ENCODE measurements around the gene GAMT.

Gene GAMT

DNA sequence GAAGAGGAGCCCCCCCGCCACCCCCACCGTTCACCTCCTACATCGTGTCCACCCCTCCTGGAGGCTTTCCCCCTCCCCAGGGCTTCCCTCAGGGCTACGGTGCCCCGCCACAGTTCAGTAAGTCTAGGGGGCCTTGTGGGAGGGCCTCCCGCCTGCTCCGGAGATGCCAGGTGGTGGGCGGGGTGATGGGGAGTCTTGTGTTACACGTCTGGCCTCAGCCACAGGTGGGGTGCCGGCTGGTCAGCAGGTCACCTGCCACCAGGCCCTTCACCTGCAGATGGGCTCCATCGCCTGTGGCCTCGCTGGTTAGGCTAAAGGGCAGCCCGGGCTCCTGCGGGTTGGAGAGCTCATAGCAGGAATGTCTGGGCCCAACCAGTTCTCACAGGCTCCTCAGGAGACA is 28.9 kb upstream of the GAMT start:
- H3K27ac ChIP-seq (ENCODE audit: low read depth, low read length), result no peak overlapping the region
- no peaks in the 10 kb centered on the region for H3K79me1 ChIP-seq (ENCODE audit: low read length)
- no peak overlapping the region for H3K4me3 ChIP-seq (ENCODE audit: low read depth, low read length)
- H3K23ac ChIP-seq (ENCODE audit: low read length), result no peak overlapping the region
- H3K4me2 ChIP-seq (ENCODE audit: low read length), result no peak overlapping the region
- no peak overlapping the region for H4K8ac ChIP-seq (ENCODE audit: low read depth, low read length)
- no peak overlapping the region for H2BK12ac ChIP-seq (ENCODE audit: low read length)
- H2AK5ac ChIP-seq (ENCODE audit: low read length), result no peak overlapping the region
- H3K14ac ChIP-seq (ENCODE audit: low read length), result no peak overlapping the region
- no peak overlapping the region for H3K4ac ChIP-seq (ENCODE audit: low read depth, low read length)
- H3K4me1 ChIP-seq (ENCODE audit: control insufficient read depth in 1 of 2, insufficient read depth in 2 of 2, low read length in 2 of 2), result peaks cover 6 to 9% of the 10 kb centered on the region in 2 experiments
- no peak overlapping the region for H2BK5ac ChIP-seq (ENCODE audit: low read depth, low read length, poor library complexity)
- no peak overlapping the region for H4K12ac ChIP-seq (ENCODE audit: low read depth, low read length)
- no peaks in the 10 kb centered on the region for H3K9me3 ChIP-seq (ENCODE audit: insufficient read depth, low read depth, low read length)
- no peak overlapping the region for H2BK120ac ChIP-seq (ENCODE audit: insufficient read depth, low read length, poor library complexity)
- no peak overlapping the region for H4K91ac ChIP-seq (ENCODE audit: low read depth, low read length)
- peak; percentile 46 to 60 for DNase-seq
- H3K79me2 ChIP-seq (ENCODE audit: control insufficient read depth, insufficient read depth, low read length, poor library complexity), result no peaks in the 10 kb centered on the region
- H3K36me3 ChIP-seq (ENCODE audit: control insufficient read depth in 1 of 2, insufficient read depth in 2 of 2, low read length in 2 of 2), result peaks cover 80 to 83% of the 10 kb centered on the region in 2 experiments
- no peak overlapping the region for H3K9ac ChIP-seq (ENCODE audit: low read length)
- H3K18ac ChIP-seq (ENCODE audit: low read length), result no peak overlapping the region
- no CpG with 5 or more reads among the region's 14 CpGs for WGBS (ENCODE audit: extremely low coverage, insufficient coverage, insufficient read length)
- no peaks in the 10 kb centered on the region for H3K27me3 ChIP-seq (ENCODE audit: insufficient read depth, low read length)
- H2AFZ ChIP-seq (ENCODE audit: insufficient read depth, low read length, poor library complexity), result no peak overlapping the region

GRCh38 chr19:1429750-1430149 is 28.4 kb upstream of the GAMT start:
- Histone ChIP-seq H2BK12ac (ENCODE audit: low read length) (no peak overlapping the region), H2BK5ac (ENCODE audit: low read depth, low read length, poor library complexity) (no peak overlapping the region), H3K79me1 (ENCODE audit: low read length) (no peaks in the 10 kb centered on the region), H4K91ac (ENCODE audit: low read depth, low read length) (no peak overlapping the region), H3K4me1 (ENCODE audit: control insufficient read depth in 1 of 2, insufficient read depth in 2 of 2, low read length in 2 of 2) (peaks cover 9% of the 10 kb centered on the region in 2 experiments), H2AK5ac (ENCODE audit: low read length) (no peak overlapping the region), H3K23ac (ENCODE audit: low read length) (no peak overlapping the region), H3K27ac (ENCODE audit: low read depth, low read length) (no peak overlapping the region), H3K79me2 (ENCODE audit: control insufficient read depth, insufficient read depth, low read length, poor library complexity) (no peaks in the 10 kb centered on the region), H3K9me3 (ENCODE audit: insufficient read depth, low read depth, low read length) (no peaks in the 10 kb centered on the region), H3K4ac (ENCODE audit: low read depth, low read length) (no peak overlapping the region), H3K18ac (ENCODE audit: low read length) (no peak overlapping the region), H2BK120ac (ENCODE audit: insufficient read depth, low read length, poor library complexity) (no peak overlapping the region), H4K12ac (ENCODE audit: low read depth, low read length) (no peak overlapping the region), H2AFZ (ENCODE audit: insufficient read depth, low read length, poor library complexity) (no peak overlapping the region), H3K9ac (ENCODE audit: low read length) (no peak overlapping the region), H3K4me2 (ENCODE audit: low read length) (no peak overlapping the region), H4K8ac (ENCODE audit: low read depth, low read length) (no peak overlapping the region), H3K14ac (ENCODE audit: low read length) (no peak overlapping the region), H3K27me3 (ENCODE audit: insufficient read depth, low read length) (no peaks in the 10 kb centered on the region), H3K36me3 (ENCODE audit: control insufficient read depth in 1 of 2, insufficient read depth in 2 of 2, low read length in 2 of 2) (peaks cover 83 to 87% of the 10 kb centered on the region in 2 experiments), H3K4me3 (ENCODE audit: low read depth, low read length) (no peak overlapping the region)
- no CpG with 5 or more reads among the region's 14 CpGs for WGBS (ENCODE audit: extremely low coverage, insufficient coverage, insufficient read length)
- DNase-seq, result no peak

DNA sequence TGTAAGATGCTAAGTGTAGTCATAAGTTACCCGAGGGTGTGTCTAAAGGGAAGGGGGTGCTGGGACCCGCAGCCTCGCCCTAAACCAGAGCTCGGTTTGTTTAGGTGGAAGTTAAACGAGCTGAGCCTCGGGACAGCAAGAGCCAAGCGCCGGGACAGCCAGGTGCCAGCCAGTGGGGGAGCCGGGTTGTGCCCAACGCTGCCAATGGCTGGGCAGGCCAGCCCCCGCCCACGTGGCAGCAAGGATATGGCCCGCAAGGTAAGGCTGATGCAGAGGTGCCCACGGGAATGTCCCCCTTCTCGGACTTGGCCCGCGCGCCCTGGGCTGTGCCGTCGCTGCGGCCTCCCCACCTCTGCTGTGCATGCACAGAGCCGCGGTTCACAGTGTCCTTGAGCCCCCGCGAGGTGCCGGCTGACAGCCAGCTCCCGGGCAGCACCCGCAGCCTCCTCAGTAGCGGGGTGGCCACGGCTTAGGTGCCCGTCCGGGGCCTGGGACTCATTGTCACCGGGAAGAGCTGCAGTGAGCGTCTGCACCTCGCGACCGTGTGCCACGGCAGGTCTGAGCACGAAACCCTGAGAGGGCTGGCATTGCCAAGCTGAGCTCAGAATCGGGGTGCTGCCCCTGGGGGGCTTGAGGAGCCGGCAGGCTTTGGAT is 27.5 kb upstream of the GAMT start:
- WGBS (ENCODE audit: extremely low coverage, insufficient coverage, insufficient read length), result no CpG with 5 or more reads among the region's 41 CpGs
- Histone ChIP-seq H4K12ac (ENCODE audit: low read depth, low read length) (no peak overlapping the region), H3K36me3 (ENCODE audit: control insufficient read depth in 1 of 2, insufficient read depth in 2 of 2, low read length in 2 of 2) (peaks cover 81 to 85% of the 10 kb centered on the region in 2 experiments), H4K8ac (ENCODE audit: low read depth, low read length) (no peak overlapping the region), H3K27ac (ENCODE audit: low read depth, low read length) (no peak overlapping the region), H3K18ac (ENCODE audit: low read length) (no peak overlapping the region), H3K27me3 (ENCODE audit: insufficient read depth, low read length) (no peaks in the 10 kb centered on the region), H3K9me3 (ENCODE audit: insufficient read depth, low read depth, low read length) (no peaks in the 10 kb centered on the region), H4K91ac (ENCODE audit: low read depth, low read length) (no peak overlapping the region), H3K79me2 (ENCODE audit: control insufficient read depth, insufficient read depth, low read length, poor library complexity) (no peaks in the 10 kb centered on the region), H3K9ac (ENCODE audit: low read length) (no peak overlapping the region), H3K23ac (ENCODE audit: low read length) (no peak overlapping the region), H3K4ac (ENCODE audit: low read depth, low read length) (no peak overlapping the region), H3K4me1 (ENCODE audit: control insufficient read depth in 1 of 2, insufficient read depth in 2 of 2, low read length in 2 of 2) (peaks cover 9 to 14% of the 10 kb centered on the region in 2 experiments), H2BK12ac (ENCODE audit: low read length) (no peak overlapping the region), H3K4me3 (ENCODE audit: low read depth, low read length) (no peak overlapping the region), H3K14ac (ENCODE audit: low read length) (no peak overlapping the region), H3K4me2 (ENCODE audit: low read length) (no peak overlapping the region), H2BK5ac (ENCODE audit: low read depth, low read length, poor library complexity) (no peak overlapping the region), H2BK120ac (ENCODE audit: insufficient read depth, low read length, poor library complexity) (no peak overlapping the region), H2AFZ (ENCODE audit: insufficient read depth, low read length, poor library complexity) (no peak overlapping the region), H3K79me1 (ENCODE audit: low read length) (no peaks in the 10 kb centered on the region), H2AK5ac (ENCODE audit: low read length) (no peak overlapping the region)
- DNase-seq, result no peak

DNA sequence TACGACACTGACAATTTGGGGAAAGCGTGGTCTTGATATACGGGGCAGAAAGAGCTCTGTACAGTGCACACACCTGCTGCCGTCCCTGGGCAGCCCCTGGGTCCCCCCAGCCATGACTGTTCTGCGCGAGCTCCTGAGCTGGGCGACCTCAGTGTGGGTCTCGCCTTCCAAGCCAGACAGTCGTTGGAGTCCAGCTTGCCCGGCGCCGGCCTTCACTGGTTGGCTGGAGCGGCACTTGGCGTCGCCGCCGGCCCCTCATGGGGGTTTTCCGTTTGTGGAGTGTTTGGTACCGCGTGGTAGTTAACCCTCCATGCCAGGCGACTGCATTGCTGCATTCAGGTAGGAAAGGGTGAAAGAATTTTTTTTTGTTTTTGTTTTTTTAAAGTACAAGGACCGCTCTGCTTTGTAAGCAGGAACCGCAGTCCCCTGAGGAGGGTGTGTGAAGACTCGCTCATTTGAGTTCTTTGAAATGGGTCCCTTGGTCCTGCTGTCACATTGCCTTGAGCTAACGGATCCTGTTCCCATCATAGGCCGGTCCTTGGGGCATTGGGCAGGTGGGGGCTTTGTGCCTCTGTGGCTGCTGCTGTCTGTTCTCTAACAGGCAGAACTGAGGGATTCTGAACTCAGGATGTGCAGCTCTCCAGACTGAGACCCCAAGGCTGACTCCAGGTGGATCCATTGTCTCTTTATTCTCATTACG is 26.0 kb upstream of the GAMT start:
- Histone ChIP-seq H3K79me2 (ENCODE audit: control insufficient read depth, insufficient read depth, low read length, poor library complexity) (no peaks in the 10 kb centered on the region), H3K18ac (ENCODE audit: low read length) (no peak overlapping the region), H3K9me3 (ENCODE audit: insufficient read depth, low read depth, low read length) (peaks cover 2% of the 10 kb centered on the region), H3K14ac (ENCODE audit: low read length) (no peak overlapping the region), H3K4me1 (ENCODE audit: control insufficient read depth in 1 of 2, insufficient read depth in 2 of 2, low read length in 2 of 2) (peaks cover 9 to 14% of the 10 kb centered on the region in 2 experiments), H4K91ac (ENCODE audit: low read depth, low read length) (no peak overlapping the region), H2AK5ac (ENCODE audit: low read length) (no peak overlapping the region), H4K12ac (ENCODE audit: low read depth, low read length) (no peak overlapping the region), H3K27me3 (ENCODE audit: insufficient read depth, low read length) (no peaks in the 10 kb centered on the region), H2BK12ac (ENCODE audit: low read length) (no peak overlapping the region), H3K36me3 (ENCODE audit: control insufficient read depth in 1 of 2, insufficient read depth in 2 of 2, low read length in 2 of 2) (peaks cover 79 to 83% of the 10 kb centered on the region in 2 experiments), H3K4me3 (ENCODE audit: low read depth, low read length) (no peak overlapping the region), H2BK120ac (ENCODE audit: insufficient read depth, low read length, poor library complexity) (no peak overlapping the region), H3K9ac (ENCODE audit: low read length) (no peak overlapping the region), H3K79me1 (ENCODE audit: low read length) (no peaks in the 10 kb centered on the region), H3K23ac (ENCODE audit: low read length) (no peak overlapping the region), H4K8ac (ENCODE audit: low read depth, low read length) (no peak overlapping the region), H2AFZ (ENCODE audit: insufficient read depth, low read length, poor library complexity) (no peak overlapping the region), H3K4me2 (ENCODE audit: low read length) (no peak overlapping the region), H3K27ac (ENCODE audit: low read depth, low read length) (no peak overlapping the region), H2BK5ac (ENCODE audit: low read depth, low read length, poor library complexity) (no peak overlapping the region), H3K4ac (ENCODE audit: low read depth, low read length) (no peak overlapping the region)
- WGBS (ENCODE audit: extremely low coverage, insufficient coverage, insufficient read length), result no CpG with 5 or more reads among the region's 27 CpGs
- no peak for DNase-seq

Data from trophoblast cell (in vitro differentiated cells and primary cell).